PC-9 (cell line): ENCODE measurements around the gene CDKN1C. TPM values are rescaled to one million over a fixed set of nuclear protein-coding genes. Genes with fewer than 3 reads are reported as not detected.
A peak's percentile ranks its signal among the peaks of the same experiment; 100 is the strongest.
"Not testable (repeated sequence)": the region's sequence is repeated elsewhere in the genome, so short reads cannot be mapped to it uniquely, and the experiment has no call there.

Experiments used
- BruUV-seq: library from RNA; stranded (reverse); fragments of 400-500 nt; replicated peaks from 2 replicates; lab custom pipeline; 2021; lab: Mats Ljungman, UMichigan
- CTCF ChIA-PET: fragments of 300-600 bp; sonication (Branson Sonifier 250); formaldehyde crosslinking; loops from one replicate; lab custom pipeline; 2022; ENCODE audit warnings: antibody characterized with exemption; lab: Charles Lee
- POLR2A ChIA-PET: fragments of 300-600 bp; sonication (Branson Sonifier 250); formaldehyde crosslinking; loops from one replicate; lab custom pipeline; 2022; ENCODE audit warnings: antibody characterized with exemption; ENCODE audit not compliant: unreplicated experiment; lab: Charles Lee
- DNase-seq, 2 experiments: peaks; one replicate each; pipeline versions ENCODE4 v3.0.0 to v3.0.0-alpha.2; 2015 to 2022; ENCODE audit warnings: mixed read lengths in 1 of 2
- H2AFZ ChIP-seq: fragments of 200-600 bp; sonication (generic); 2 replicates; pipeline ENCODE4 v1.8.1; 2017; ENCODE audit warnings: antibody characterized with exemption
- H3F3A ChIP-seq: fragments of 200-600 bp; sonication (generic); 2 replicates; pipeline ENCODE4 v1.8.1; 2017; ENCODE audit warnings: antibody characterized with exemption, mild to moderate bottlenecking, low read depth; ENCODE audit not compliant: insufficient read depth
- H3K27ac ChIP-seq: fragments of 200-600 bp; sonication (generic); 2 replicates; pipeline ENCODE4 v1.6.1; 2016; ENCODE audit warnings: mixed run types
- H3K27me3 ChIP-seq: fragments of 200-600 bp; sonication (generic); 2 replicates; pipeline ENCODE4 v1.6.1; 2016; ENCODE audit warnings: low read depth, mixed run types; ENCODE audit not compliant: insufficient read depth
- H3K36me3 ChIP-seq: fragments of 200-600 bp; sonication (generic); 2 replicates; pipeline ENCODE4 v1.6.1; 2016; ENCODE audit warnings: low read depth, mixed run types
- H3K4me1 ChIP-seq: fragments of 200-600 bp; sonication (generic); replicated peaks from 2 replicates; pipeline ENCODE4 v1.6.1; 2016; ENCODE audit warnings: mixed run types; ENCODE audit not compliant: insufficient read depth
- H3K4me2 ChIP-seq: fragments of 200-600 bp; sonication (generic); 2 replicates; pipeline ENCODE4 v1.6.1; 2017; ENCODE audit warnings: mixed run types
- H3K4me3 ChIP-seq: fragments of 200-600 bp; sonication (generic); 2 replicates; pipeline ENCODE4 v1.6.1; 2016; ENCODE audit warnings: mixed run types
- H3K79me2 ChIP-seq: fragments of 200-600 bp; sonication (generic); 2 replicates; pipeline ENCODE4 v1.6.1; 2017; ENCODE audit warnings: low read depth, mixed run types
- H3K9me2 ChIP-seq: fragments of 200-600 bp; sonication (generic); 2 replicates; pipeline ENCODE4 v1.8.1; 2017; ENCODE audit warnings: mild to moderate bottlenecking; ENCODE audit not compliant: insufficient read depth
- H3K9me3 ChIP-seq: fragments of 200-600 bp; sonication (generic); 2 replicates; pipeline ENCODE4 v1.8.1; 2016; ENCODE audit warnings: low read depth; ENCODE audit not compliant: insufficient read depth
- H4K20me1 ChIP-seq: fragments of 200-600 bp; sonication (generic); 2 replicates; pipeline ENCODE4 v1.8.1; 2017; ENCODE audit not compliant: insufficient read depth
- EZH2 ChIP-seq: fragments of 200-600 bp; sonication (generic); IDR thresholded peaks from 2 replicates; pipeline ENCODE4 v1.8.0; 2017; ENCODE audit warnings: antibody characterized with exemption, low read depth
- intact Hi-C: fragments of 100-400 bp; cut with micrococcal nuclease; formaldehyde crosslinking; loops from one replicate; pipeline ENCODE4 v1.10.0; 2022; ENCODE audit not compliant: unreplicated experiment
- total RNA-seq: library from RNA; stranded (reverse); gene quantifications from 2 replicates; pipeline ENCODE4 v1.2.3, GENCODE V29; 2021
- TF ChIP-seq, protein P1 (sequence below): fragments of 200-600 bp; sonication (generic); conservative IDR thresholded peaks from 2 replicates; pipeline ENCODE4 v1.6.1; 2017; ENCODE audit warnings: mixed run types, antibody characterized with exemption, mild to moderate bottlenecking, moderate library complexity

Gene CDKN1C
- total RNA-seq, 1 experiment from 2014 or later: 5.1 TPM

DNA sequence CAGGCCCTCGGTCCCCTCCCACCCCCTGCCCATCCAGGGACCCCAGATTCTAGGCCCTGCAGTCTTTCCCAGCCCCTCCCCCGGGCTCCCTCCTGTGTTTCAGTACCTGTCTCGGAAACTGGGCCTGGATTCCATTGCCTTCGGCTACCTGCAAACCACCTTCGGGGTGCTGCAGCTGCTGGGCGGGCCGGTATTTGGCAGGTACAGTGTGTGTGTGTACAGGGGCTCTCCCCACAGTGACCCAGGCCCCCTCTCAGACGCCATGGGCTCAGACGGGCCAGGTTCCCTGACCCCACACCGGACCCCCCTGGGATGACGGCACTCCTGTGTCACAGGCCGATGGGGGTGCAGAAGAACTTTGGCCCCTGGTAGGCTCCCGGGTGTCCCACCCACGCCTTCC is 22.6 kb upstream of the CDKN1C start:
- H3K27ac ChIP-seq: no peak overlapping the region
- H3F3A ChIP-seq: peaks cover 14% of the 10 kb centered on the region; the same call in 1 of the 2 replicates
- ChIA-PET CTCF (no interaction called here), POLR2A (no interaction called here)
- H3K4me2 ChIP-seq: no peak overlapping the region
- no peaks in the 10 kb centered on the region for H4K20me1 ChIP-seq
- no peaks in the 10 kb centered on the region for H3K9me2 ChIP-seq
- BruUV-seq: no TSS peak
- no peak overlapping the region for H2AFZ ChIP-seq
- H3K36me3 ChIP-seq: no peaks in the 10 kb centered on the region
- H3K4me1 ChIP-seq: peaks cover 36% of the 10 kb centered on the region
- no peak for DNase-seq
- intact Hi-C loops: no loop called here
- H3K9me3 ChIP-seq: no peaks in the 10 kb centered on the region
- no peaks in the 10 kb centered on the region for H3K79me2 ChIP-seq
- no peak for TF ChIP-seq EZH2
- no peak overlapping the region for H3K4me3 ChIP-seq
- H3K27me3 ChIP-seq: no peaks in the 10 kb centered on the region

DNA sequence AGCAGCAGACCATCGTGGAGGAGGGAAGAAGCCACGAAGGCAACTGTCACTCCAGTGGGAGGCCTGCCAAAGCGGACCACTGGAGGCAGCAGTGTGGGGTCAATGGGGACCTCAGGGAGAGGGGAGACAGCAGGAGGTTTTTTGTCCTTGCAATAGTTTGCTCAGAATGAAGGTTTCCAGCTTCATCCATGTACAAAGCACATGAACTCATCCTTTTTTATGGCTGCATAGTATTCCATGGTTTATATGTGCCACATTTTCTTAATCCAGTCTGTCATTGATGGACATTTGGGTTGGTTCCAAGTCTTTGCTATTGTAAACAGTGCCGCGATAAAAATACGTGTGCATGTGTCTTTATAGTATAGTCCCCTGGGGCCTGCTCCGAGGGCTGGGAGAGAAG is 19.7 kb upstream of the CDKN1C start:
- H3K4me1 ChIP-seq: peaks cover 19% of the 10 kb centered on the region
- H3K4me3 ChIP-seq, H2AFZ ChIP-seq, CTCF ChIA-PET, H4K20me1 ChIP-seq, DNase-seq, POLR2A ChIA-PET, H3K4me2 ChIP-seq, H3K79me2 ChIP-seq, H3K36me3 ChIP-seq, intact Hi-C loops, H3K9me3 ChIP-seq, BruUV-seq, H3K27ac ChIP-seq, H3K9me2 ChIP-seq, H3K27me3 ChIP-seq, H3F3A ChIP-seq: not testable (repeated sequence)

DNA sequence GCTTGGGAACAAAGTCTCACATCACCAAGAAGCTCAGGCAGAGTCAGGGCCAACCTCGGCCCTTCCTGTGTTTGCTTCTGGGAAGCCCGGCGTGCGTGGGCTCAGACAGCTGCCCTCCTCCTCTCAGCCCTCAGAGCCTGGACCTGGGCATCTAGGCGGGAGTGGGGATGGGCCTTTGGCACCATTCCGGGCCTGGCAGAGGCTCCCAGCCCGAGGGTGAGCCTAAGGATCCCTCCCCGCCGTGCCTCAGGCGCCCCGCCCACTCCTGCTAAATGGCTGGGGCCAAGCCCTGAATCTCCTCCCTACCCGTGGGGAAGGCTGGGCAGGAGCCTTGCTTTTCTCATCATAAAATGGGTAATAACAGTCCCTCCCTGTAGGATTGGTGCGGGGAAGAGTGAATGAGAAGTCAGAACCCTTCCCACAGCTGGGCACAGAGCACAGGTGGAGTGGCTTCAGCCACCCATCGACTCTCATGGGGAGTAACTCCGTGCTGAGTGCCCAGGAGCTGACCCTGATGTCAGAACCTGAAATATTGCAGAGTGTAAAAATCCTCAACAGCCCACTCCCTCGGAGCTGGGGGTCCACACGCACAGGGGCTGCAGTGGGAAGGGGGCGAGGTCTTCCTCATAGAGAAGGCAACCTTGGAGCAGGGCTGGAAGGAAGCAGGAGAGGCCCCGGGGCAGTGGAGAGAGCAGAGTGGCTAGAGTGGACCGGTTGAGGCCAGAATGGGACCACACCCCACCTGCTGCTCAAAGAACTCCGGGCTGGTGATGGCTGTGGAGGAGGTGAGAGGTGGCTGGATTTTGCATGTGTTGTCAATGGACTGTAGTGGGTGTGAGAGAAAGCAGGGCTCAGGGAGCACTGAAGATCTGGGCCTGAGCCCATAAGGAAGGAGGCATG is 18.8 kb upstream of the CDKN1C start:
- peak in 1 of 2 experiments; percentile 57 for DNase-seq
- Histone ChIP-seq H3K36me3 (no peaks in the 10 kb centered on the region), H3F3A (peaks cover 1% of the 10 kb centered on the region; the same call in 1 of the 2 replicates), H3K27me3 (no peaks in the 10 kb centered on the region), H3K79me2 (no peaks in the 10 kb centered on the region), H4K20me1 (no peaks in the 10 kb centered on the region), H3K27ac (no peak overlapping the region), H2AFZ (no peak overlapping the region), H3K4me1 (peaks cover 23% of the 10 kb centered on the region), H3K9me3 (no peaks in the 10 kb centered on the region), H3K4me2 (peak overlapping the region; percentile 18; the same call in 1 of the 2 replicates), H3K9me2 (no peaks in the 10 kb centered on the region), H3K4me3 (no peak overlapping the region)
- ChIA-PET POLR2A (no interaction called here), CTCF (no interaction called here)
- no peak for TF ChIP-seq EZH2
- BruUV-seq: no TSS peak
- intact Hi-C loops: no loop called here

DNA sequence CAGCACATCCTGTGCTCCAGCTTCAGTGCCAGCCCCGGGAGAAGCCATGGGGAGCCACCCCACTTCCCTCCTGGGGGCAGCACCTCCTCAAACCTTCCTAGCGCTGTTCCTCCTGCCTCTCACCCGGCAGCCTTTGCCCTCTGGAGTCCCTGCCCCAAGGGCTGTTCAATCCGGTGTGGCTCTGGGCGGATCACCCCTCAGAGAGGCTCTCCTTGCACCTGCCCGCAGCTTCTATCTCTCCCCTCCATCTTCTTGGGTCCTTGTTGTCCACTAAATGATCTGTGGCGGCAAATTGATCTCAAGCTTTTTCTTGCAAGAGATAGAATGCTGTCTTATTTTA is 18.1 kb upstream of the CDKN1C start:
- intact Hi-C loops: no loop called here
- Histone ChIP-seq H3K36me3 (no peaks in the 10 kb centered on the region), H2AFZ (no peak overlapping the region), H3K4me1 (peaks cover 29% of the 10 kb centered on the region), H4K20me1 (no peaks in the 10 kb centered on the region), H3K27ac (no peak overlapping the region), H3K27me3 (no peaks in the 10 kb centered on the region), H3K9me3 (no peaks in the 10 kb centered on the region), H3K9me2 (no peaks in the 10 kb centered on the region), H3K4me3 (no peak overlapping the region), H3F3A (peaks cover 5% of the 10 kb centered on the region; the same call in 1 of the 2 replicates), H3K79me2 (no peaks in the 10 kb centered on the region), H3K4me2 (peak overlapping the region; percentile 18; the same call in 1 of the 2 replicates)
- TF ChIP-seq, protein P1, sequence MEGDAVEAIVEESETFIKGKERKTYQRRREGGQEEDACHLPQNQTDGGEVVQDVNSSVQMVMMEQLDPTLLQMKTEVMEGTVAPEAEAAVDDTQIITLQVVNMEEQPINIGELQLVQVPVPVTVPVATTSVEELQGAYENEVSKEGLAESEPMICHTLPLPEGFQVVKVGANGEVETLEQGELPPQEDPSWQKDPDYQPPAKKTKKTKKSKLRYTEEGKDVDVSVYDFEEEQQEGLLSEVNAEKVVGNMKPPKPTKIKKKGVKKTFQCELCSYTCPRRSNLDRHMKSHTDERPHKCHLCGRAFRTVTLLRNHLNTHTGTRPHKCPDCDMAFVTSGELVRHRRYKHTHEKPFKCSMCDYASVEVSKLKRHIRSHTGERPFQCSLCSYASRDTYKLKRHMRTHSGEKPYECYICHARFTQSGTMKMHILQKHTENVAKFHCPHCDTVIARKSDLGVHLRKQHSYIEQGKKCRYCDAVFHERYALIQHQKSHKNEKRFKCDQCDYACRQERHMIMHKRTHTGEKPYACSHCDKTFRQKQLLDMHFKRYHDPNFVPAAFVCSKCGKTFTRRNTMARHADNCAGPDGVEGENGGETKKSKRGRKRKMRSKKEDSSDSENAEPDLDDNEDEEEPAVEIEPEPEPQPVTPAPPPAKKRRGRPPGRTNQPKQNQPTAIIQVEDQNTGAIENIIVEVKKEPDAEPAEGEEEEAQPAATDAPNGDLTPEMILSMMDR: no peak
- no peak for TF ChIP-seq EZH2
- BruUV-seq: no TSS peak
- ChIA-PET CTCF (interaction anchor here (0.6 to 0.7 kb wide), 2 partner anchors 26 to 194 kb away, joined by 3 read pairs; no protein-coding TSS in a partner anchor), POLR2A (no interaction called here)
- no peak for DNase-seq
